ENCODE results near the gene VWC2L.

The VWC2L gene

DNA sequence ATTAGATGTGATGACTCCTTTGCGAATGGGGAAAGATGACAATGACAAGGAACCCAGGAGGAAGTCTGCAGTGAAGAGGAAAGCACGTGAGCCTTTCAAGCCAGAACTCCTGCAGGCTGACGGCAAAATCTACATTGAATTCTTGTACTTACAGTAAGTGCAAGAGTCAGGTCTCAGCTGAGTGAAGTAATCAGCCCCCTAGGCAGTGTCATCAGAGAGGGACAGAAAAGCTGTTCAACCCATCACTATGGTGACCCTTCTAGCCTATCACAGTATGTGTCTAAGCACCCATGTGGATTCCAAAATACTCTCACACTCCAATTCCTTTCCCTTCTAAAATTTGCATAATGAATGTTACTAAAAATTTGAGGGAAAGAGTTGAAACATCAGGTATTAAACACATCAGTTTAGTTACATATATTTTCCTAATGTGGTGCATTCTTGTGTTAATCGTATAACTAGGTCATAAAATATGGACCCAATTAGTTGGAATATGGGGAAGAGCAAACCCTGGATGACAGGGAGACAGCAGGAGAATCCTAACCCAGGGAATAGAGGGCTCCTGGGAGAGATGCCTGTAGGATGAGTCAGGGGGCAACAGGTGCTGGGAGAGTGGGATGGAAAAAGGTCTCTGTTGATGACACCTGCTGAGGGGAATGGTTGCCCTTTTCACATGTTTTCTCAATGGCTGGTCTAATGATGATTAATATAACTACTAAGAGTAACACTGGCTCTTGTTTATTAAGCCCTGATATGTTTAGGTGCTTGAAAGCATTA is 39.5 kb downstream of the VWC2L start:
- CTCF ChIA-PET, result no interaction called here

DNA sequence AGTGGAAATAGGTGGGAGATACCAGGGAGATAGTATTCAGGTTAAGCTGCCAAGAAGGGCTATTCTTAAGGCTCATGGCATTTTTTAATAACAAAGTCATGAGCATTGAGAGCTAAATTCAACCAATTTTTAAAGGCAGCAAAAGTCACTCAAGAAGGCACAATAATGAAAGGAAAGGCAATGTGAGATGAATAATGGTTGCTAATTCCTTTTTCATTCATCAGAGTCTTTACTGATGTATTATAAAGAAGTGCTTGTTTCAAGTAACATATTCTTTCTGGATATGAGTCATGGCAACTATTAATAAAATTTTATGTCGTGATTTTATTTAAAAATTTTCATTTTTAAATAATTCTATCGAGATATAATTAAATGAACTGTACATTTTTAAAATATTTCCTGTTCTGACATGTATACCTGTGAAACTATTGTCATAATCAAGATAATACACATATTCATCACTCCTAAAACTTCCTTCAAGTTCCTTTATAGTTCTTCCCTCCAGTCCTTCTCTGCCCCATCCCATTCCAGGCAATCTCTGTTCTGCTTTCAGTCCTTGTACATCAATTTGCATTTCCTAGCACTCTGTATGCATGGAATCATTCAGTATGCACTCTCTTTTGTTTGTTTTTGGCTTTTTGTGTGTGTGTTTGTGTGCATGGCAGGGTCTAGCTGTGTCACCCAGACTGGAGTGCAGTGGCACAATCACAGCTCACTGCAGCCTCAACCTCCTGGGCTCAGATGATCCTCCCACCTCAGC is 40.8 kb downstream of the VWC2L start:
- no peak for DNase-seq (ENCODE audit: extremely low spot score)
- CTCF ChIA-PET, result interaction anchor here (1.0 to 1.6 kb wide), 3 partner anchors 9 to 16 kb away, joined by 3 to 4 read pairs (median 3); no protein-coding TSS in a partner anchor
- TF ChIP-seq, protein P1, sequence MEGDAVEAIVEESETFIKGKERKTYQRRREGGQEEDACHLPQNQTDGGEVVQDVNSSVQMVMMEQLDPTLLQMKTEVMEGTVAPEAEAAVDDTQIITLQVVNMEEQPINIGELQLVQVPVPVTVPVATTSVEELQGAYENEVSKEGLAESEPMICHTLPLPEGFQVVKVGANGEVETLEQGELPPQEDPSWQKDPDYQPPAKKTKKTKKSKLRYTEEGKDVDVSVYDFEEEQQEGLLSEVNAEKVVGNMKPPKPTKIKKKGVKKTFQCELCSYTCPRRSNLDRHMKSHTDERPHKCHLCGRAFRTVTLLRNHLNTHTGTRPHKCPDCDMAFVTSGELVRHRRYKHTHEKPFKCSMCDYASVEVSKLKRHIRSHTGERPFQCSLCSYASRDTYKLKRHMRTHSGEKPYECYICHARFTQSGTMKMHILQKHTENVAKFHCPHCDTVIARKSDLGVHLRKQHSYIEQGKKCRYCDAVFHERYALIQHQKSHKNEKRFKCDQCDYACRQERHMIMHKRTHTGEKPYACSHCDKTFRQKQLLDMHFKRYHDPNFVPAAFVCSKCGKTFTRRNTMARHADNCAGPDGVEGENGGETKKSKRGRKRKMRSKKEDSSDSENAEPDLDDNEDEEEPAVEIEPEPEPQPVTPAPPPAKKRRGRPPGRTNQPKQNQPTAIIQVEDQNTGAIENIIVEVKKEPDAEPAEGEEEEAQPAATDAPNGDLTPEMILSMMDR (IDR thresholded peaks at IDR 0.05; ENCODE audit: control extremely low read depth, extremely low read depth, low read depth, missing control alignments), result no peak
- POLR2A ChIA-PET, result no interaction called here

More for the DNA sequence above, 39.5 kb downstream of the VWC2L start:
- POLR2A ChIA-PET, result no interaction called here
- no peak for DNase-seq (ENCODE audit: extremely low spot score)
- TF ChIP-seq, protein P1 (IDR thresholded peaks at IDR 0.05; ENCODE audit: control extremely low read depth, extremely low read depth, low read depth, missing control alignments), result no peak

DNA sequence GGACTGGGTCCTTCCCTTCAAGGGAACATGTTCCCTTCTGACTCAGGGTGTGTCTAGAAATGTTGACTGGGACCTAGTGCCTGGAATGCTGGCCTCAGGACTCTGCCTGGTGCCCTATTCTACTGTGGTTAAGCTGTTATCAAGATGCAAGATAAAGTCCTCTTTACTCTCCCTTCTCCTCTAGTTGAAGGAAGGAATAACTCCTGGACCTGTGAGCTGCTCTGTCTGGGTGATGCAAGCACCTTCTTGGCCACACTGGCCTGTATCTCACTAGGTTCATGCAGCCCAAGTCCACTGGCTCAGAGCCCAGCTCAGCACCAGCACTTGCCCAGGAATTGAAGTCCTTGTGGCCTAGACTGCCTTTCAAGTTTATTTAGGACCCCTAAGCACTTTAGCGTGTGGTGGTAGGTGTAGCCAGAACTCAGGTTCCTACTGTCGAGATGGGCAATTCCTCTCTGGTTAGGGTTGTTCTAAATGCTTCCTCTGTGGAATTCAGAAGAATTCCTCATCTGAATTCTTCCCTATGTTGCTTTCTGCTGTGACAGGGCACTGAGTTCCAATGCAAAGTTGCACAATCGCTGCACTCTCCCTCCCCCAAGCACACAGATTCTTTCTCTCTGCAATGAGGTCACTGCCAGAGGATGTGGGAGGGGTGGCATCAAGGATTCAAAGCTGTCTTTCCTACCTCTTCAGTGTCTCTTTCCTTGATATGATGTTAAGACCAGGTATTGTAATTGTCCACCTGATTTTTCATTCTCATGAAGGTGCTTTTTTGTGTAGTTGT is 54.7 kb downstream of the VWC2L start:
- POLR2A ChIA-PET, result no interaction called here
- DNase-seq (ENCODE audit: extremely low spot score), result no peak
- CTCF ChIA-PET, result interaction anchor here (1.2 to 2.1 kb wide), 3 partner anchors 11 to 13 kb away, joined by 3 to 6 read pairs (median 3); no protein-coding TSS in a partner anchor
- TF ChIP-seq, protein P1 (IDR thresholded peaks at IDR 0.05; ENCODE audit: control extremely low read depth, extremely low read depth, low read depth, missing control alignments), result no peak

DNA sequence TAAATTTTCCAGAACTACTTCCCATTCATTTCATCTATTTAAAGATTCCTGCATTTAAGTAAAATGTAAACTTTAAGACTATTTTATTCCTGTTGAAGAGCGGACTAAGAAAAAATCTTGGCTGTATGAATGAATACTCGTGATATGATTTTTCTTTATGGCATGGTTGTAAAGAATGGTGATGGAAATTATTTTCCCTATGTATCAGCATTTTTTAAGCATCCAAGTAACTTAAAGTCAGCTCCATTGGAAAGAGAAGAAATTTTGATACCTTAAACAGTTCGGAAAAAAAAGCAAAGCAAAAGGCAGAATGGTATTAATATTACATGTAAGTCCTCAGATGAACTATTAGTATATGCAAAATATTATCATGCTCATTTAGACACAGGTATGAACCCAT is 58.9 kb downstream of the VWC2L start:
- no peak for DNase-seq (ENCODE audit: extremely low spot score)
- TF ChIP-seq, protein P1 (IDR thresholded peaks at IDR 0.05; ENCODE audit: control extremely low read depth, extremely low read depth, low read depth, missing control alignments), result no peak
- CTCF ChIA-PET, result no interaction called here
- POLR2A ChIA-PET, result no interaction called here

DNA sequence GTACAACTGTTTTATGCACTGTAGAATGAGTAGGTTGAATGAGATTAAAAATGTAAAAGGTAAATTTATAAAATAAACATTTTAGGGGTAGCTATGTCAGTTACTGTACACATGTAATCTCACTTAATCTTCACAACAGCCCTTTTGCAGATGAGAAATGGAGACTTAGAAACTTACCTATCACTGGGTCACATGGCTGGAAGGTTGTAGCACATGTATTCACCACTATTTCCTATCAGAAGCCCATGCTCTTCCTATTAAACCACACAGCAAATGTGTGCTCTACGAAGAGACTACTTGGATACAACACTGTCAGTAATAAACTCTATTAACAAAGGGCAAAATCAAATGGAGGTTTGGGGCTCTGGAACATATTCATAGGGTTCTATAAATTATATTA is 60.5 kb downstream of the VWC2L start:
- no peak for DNase-seq (ENCODE audit: extremely low spot score)
- TF ChIP-seq, protein P1 (IDR thresholded peaks at IDR 0.05; ENCODE audit: control extremely low read depth, extremely low read depth, low read depth, missing control alignments), result no peak
- ChIA-PET POLR2A (no interaction called here), CTCF (no interaction called here)

DNA sequence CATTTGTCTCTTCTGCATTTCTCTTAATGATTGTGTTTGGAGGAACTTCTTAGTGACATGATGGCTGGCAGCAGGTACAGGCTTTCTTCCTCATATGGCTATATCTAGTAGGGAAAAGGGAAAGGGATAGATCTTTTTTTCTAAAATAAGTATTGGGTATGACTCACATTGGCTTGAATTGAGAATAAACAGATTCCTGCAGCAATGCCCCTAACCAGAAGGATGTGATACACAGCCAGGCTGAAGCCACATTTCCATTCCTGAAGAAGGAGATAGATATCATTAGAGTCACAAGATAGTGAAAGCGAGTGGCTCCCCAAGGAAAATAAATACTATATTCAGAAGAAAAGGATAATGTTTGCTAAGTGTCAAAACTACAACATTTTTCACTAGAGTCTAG is 61.1 kb downstream of the VWC2L start:
- CTCF ChIA-PET, result no interaction called here
- TF ChIP-seq, protein P1 (IDR thresholded peaks at IDR 0.05; ENCODE audit: control extremely low read depth, extremely low read depth, low read depth, missing control alignments), result no peak
- POLR2A ChIA-PET, result no interaction called here
- DNase-seq (ENCODE audit: extremely low spot score), result no peak
